RWPE1 (cell line): ENCODE data around the gene DNASE1L2.

ENCODE experiments used
- CTCF ChIA-PET: fragments of 350-600 bp; sonication (Branson Sonifier 250); formaldehyde crosslinking; extraction: SDS; loops from one replicate; lab custom pipeline; 2021; lab: Yijun Ruan, JAX
- POLR2A ChIA-PET: fragments of 400-600 bp; formaldehyde crosslinking; extraction: SDS; loops from one replicate; lab custom pipeline; 2020; ENCODE audit warnings: antibody characterized with exemption; ENCODE audit not compliant: low non-redundant PET; lab: Yijun Ruan, JAX
- DNase-seq: peaks from one replicate; pipeline ENCODE4 v3.0.0; 2012; ENCODE audit warnings: low spot score
- H3K27ac ChIP-seq: fragments of 450-650 bp; 2 replicates; pipeline ENCODE4 v1.5.1; 2017
- CTCF ChIP-seq: fragments of 450-650 bp; conservative IDR thresholded peaks from 2 replicates; pipeline ENCODE4 v1.5.1; 2017; ENCODE audit warnings: low read depth, mild to moderate bottlenecking

DNASE1L2 gene

GRCh38 chr16:2280981-2281542 lies 44.8 kb downstream of the DNASE1L2 start:
- DNase-seq = no peak
- H3K27ac ChIP-seq = no peak overlapping the region
- no peak for TF ChIP-seq CTCF
- CTCF ChIA-PET = interaction anchor here (0.6 kb wide), 1 partner anchor 46 kb away, joined by 3 read pairs; no protein-coding TSS in a partner anchor
- POLR2A ChIA-PET = no interaction called here

- no peak for TF ChIP-seq CTCF
- DNase-seq = no peak
- ChIA-PET POLR2A (interaction anchor here (0.5 kb wide), 1 partner anchor 187 kb away, joined by 3 read pairs; no protein-coding TSS in a partner anchor), CTCF (no interaction called here)
- H3K27ac ChIP-seq = no peak overlapping the region
Observed at GRCh38 chr16:2282262-2282661, 46.0 kb downstream of the DNASE1L2 start.

GRCh38 chr16:2282866-2283555 lies 46.8 kb downstream of the DNASE1L2 start:
- CTCF ChIA-PET = no interaction called here

GRCh38 chr16:2284001-2284770 lies 47.9 kb downstream of the DNASE1L2 start:
- ChIA-PET CTCF (no interaction called here), POLR2A (no interaction called here)
- H3K27ac ChIP-seq = no peak overlapping the region
- no peak for DNase-seq
- no peak for TF ChIP-seq CTCF

More at GRCh38 chr16:2282866-2283555, 46.8 kb downstream of the DNASE1L2 start:
- POLR2A ChIA-PET = interaction anchor here (0.5 kb wide), 1 partner anchor 187 kb away, joined by 3 read pairs; no protein-coding TSS in a partner anchor
- H3K27ac ChIP-seq = no peak overlapping the region
- no peak for DNase-seq
- TF ChIP-seq CTCF = no peak

GRCh38 chr16:2284797-2285576 lies 48.7 kb downstream of the DNASE1L2 start:
- ChIA-PET CTCF (interaction anchor here (1.0 kb wide), 1 partner anchor 77 kb away, joined by 3 read pairs; no protein-coding TSS in a partner anchor), POLR2A (interaction anchor here (0.6 kb wide), 1 partner anchor 79 kb away, joined by 3 read pairs; the partner anchor contains the start of gene MLST8)
- no peak for TF ChIP-seq CTCF
- DNase-seq = no peak
- no peak overlapping the region for H3K27ac ChIP-seq
